Measurements from ENCODE around the gene SYT15. TPM values are rescaled to one million over a fixed set of nuclear protein-coding genes. Genes with fewer than 3 reads are reported as not detected.
A peak's percentile ranks its signal among the peaks of the same experiment; 100 is the strongest.

The SYT15 gene
- total RNA-seq, 1 donor = under 0.01 TPM

DNA sequence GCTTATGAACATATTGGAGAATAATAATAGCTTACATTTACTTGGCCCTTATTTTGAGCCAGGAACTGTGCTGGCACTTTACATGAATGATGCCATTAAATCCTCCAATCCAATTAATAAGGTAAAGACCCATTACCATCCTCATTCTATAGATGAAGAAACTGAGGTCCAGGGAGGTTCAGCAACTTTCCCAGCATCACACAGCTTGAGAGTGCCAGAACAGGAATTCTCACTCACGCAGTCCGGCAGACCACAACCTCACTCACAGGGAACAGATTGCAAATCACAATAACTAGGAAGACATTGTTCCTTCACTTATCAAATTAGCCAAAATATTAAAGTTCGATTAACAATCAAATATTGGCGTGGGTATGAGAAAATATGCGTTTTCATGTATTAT is 40.8 kb upstream of the SYT15 start:
- TF ChIP-seq, protein P1, sequence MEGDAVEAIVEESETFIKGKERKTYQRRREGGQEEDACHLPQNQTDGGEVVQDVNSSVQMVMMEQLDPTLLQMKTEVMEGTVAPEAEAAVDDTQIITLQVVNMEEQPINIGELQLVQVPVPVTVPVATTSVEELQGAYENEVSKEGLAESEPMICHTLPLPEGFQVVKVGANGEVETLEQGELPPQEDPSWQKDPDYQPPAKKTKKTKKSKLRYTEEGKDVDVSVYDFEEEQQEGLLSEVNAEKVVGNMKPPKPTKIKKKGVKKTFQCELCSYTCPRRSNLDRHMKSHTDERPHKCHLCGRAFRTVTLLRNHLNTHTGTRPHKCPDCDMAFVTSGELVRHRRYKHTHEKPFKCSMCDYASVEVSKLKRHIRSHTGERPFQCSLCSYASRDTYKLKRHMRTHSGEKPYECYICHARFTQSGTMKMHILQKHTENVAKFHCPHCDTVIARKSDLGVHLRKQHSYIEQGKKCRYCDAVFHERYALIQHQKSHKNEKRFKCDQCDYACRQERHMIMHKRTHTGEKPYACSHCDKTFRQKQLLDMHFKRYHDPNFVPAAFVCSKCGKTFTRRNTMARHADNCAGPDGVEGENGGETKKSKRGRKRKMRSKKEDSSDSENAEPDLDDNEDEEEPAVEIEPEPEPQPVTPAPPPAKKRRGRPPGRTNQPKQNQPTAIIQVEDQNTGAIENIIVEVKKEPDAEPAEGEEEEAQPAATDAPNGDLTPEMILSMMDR (IDR thresholded peaks at IDR 0.05; ENCODE audit: insufficient read depth, low read length) = no peak
- no peak for DNase-seq (ENCODE audit: low read depth)
- H3K4me3 ChIP-seq (ENCODE audit: low read depth, low read length) = no peak overlapping the region

DNA sequence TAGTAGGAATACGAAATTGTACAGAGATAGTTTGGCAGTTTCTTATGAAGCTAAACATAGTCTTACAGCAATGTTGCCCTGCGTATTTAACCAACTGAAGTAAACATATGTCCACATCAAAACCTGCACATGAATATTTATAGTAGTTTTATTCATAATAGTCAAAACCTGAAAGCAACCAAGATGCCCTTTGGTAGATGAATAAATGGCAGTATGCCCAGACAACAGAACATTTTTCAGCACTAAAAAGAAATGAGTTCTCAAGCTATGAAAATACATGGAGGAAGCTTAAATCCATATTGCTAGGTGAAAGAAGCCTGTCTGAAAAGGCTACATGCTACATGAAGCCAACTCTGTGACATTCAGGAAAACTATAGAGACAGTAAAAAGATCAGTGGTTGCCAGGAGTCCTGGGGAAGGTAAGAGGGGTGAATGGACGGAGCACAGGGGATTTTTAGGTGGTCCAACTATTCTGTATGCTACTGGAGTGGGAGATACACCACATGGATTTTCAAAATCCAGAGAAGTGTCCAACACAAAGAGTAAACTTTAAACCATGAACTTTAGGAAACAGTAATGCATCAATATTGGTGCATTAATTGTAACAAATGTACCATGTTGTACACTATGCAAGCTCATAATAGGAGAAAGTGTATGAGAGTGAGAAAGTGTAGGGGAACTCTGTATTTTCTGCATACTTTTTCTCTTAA is 40.1 kb upstream of the SYT15 start:
- peak; percentile 40 for DNase-seq (ENCODE audit: low read depth)
- H3K4me3 ChIP-seq (ENCODE audit: low read depth, low read length) = no peak overlapping the region
- TF ChIP-seq, protein P1 (IDR thresholded peaks at IDR 0.05; ENCODE audit: insufficient read depth, low read length) = no peak

DNA sequence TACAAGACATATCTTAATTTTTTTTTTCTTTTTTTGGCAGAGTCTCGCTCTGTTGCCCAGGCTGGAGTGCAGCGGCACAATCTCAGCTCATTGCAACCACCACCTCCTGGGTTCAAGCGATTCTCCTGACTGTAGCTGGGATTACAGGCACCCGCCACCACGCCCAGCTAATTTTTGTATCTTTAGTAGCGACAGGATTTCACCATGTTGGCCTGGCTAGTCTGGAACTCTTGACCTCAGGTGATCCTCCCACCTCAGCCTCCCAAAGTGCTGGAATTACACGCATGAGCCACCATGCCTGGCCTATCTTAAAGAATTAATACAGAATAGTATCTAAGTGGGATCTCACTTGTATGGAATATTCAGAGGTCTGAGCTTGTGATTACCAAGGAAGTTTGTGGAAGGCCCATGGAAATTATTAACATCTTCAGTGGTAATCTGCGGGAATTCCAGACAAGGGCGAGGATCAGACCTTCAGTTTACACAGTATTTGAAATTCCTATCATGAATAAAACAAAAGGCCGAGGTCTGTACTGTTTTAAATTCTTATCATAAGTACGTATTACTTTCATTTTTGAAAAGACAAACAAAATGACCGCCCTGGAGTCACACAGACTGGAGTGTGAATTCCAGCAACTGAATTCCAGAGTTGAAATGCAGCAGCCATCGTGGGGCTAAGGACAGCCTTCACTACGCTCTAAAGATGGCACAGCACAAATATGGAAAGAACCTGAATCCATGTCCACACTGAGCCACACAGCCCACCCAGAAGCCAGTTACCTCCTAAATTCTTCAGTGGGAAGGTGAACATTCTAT is 39.1 kb upstream of the SYT15 start:
- peak overlapping the region; percentile 7 for H3K4me3 ChIP-seq (ENCODE audit: low read depth, low read length)
- TF ChIP-seq, protein P1 (IDR thresholded peaks at IDR 0.05; ENCODE audit: insufficient read depth, low read length) = no peak
- peak; percentile 86 for DNase-seq (ENCODE audit: low read depth)

DNA sequence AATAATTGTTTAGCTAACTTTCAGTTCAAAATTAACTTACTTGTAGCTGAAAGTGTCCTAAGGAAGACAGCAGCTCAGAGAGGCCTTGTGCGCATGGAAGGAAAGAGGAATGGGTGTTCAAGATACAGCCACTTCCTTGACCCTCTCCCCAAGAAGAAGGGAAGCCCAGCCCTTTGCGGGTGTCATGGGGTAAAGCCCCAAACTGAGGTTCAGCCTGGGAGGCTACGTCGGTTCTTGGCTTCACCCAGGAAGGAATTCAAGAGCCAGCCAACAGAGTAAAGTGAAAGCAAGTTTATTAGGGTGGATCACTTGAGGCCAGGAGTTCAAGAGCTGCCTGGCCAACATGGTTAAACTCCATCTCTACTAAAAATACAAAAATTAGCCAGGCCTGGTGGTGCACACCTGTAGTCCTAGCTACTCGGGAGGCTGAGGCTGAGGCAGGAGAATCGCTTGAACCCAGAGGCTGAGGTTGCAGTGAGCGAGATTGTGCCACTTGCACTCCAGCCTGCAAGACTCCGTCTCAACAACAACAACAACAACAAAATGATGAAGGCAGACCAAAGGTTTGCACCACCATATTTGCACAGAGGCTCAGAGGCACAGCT is 38.4 kb upstream of the SYT15 start:
- H3K4me3 ChIP-seq (ENCODE audit: low read depth, low read length) = no peak overlapping the region
- TF ChIP-seq, protein P1 (IDR thresholded peaks at IDR 0.05; ENCODE audit: insufficient read depth, low read length) = no peak
- DNase-seq (ENCODE audit: low read depth) = no peak

DNA sequence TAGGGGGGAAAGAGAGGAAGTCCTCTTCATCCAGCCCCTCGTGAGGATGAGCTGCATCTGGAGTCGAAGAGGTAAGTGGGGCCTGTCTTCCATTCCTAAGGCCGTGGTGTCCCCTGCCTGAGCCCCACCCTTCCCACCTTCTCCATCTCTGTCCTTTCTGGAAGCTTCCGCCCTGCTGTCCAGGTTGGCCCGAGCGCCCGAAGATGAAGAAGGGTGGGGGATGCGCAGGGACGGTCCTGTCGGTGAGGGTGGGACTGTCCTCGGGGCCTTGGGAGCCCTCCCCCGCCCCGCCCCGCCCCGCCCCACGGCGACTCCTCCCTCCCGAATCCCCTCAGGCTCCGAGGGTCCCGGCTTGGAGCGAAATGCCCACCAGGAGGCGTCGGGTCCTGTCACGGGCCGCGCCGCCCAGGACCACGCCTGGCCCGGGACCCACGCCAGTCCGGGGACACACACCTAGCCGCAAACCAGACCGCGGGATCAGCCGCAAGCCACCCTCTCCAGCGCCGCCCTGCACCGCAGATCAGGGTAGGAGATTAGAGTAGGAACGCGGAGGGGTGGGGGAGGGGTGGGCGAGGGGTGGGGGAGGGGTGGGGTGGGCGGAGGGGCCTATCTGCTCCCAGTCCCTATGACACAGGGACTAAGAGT is 37.8 kb upstream of the SYT15 start:
- no peak for DNase-seq (ENCODE audit: low read depth)
- peak overlapping the region; percentile 22 for H3K4me3 ChIP-seq (ENCODE audit: low read depth, low read length)
- TF ChIP-seq, protein P1 (IDR thresholded peaks at IDR 0.05; ENCODE audit: insufficient read depth, low read length) = peak; percentile 30

DNA sequence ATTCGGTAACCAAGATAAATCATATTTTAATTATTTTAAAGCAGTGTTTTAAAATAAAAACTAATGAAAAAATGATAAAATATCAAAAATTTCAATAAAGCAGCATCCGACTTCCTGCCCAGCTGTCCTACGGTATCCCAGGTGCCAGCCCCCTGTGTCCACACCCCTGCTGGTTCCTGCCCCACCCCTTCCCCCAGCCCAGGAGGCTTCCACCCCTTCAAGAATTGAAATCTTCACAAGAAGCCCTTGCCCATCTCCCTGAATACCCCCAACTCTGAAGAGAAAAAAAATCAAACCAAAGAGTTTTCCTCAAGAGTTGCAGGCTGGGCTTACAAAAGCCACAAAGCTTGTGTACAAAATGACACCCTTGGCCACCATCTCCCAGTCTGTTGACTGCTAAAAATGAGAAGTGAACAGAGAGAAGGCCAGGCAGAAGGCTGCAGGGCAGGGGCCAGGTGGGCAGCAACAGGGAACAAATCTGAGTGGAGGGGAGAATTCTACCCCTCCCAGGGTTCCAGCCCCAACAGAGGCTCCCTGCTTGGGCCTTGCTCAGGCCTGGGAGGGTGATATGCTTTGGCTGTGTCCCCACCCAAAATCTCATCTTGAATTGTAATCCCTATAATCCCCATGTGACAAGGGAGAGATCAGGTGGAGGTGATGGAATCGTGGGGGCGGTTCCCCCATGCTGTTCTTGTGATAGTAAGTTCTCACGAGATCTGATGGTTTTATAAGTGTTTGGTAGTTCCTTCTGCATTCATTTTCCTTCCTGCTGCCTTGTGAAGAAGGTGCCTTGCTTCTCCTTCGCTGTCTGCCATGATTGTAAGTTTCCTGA is 37.0 kb upstream of the SYT15 start:
- no peak overlapping the region for H3K4me3 ChIP-seq (ENCODE audit: low read depth, low read length)
- DNase-seq (ENCODE audit: low read depth) = no peak
- TF ChIP-seq, protein P1 (IDR thresholded peaks at IDR 0.05; ENCODE audit: insufficient read depth, low read length) = no peak

Measured in fibroblast of the aortic adventitia (primary cell).